ENCODE measurements around the gene COBL. TPM values are rescaled to one million over a fixed set of nuclear protein-coding genes. Genes with fewer than 3 reads are reported as not detected.

The COBL gene
- total and polyA plus RNA-seq, 2 of the 8 experiments (the other 6 are each of a cell fraction or from before 2014, with no cell fraction given): 13.8 to 40.4 TPM

DNA sequence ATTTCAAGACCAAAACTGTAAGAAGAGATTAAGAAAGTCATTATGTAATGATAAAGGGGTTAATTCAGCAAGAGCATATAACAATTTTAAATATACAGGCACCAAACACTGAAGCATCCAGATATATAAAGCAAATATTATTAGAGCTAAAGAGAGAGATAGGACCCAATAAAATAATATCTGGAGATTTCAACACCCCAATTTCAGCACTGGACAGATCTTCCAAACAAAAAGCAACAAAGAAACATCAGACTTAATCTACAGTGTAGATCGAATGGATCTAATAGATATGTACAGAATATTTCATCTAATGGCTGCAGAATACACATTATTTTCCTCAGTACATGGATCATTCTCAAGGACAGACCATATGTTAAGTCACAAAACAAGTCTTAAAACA is 151.3 kb downstream of the COBL start (continued):
- TF ChIP-seq SUZ12 (IDR thresholded peaks at IDR 0.05; ENCODE audit: low read length) (no peak), SP1 (IDR thresholded peaks at IDR 0.05; ENCODE audit: low read depth, low read length) (no peak), CREB1 (IDR thresholded peaks at IDR 0.05) (no peak), BACH1 (IDR thresholded peaks at IDR 0.05; ENCODE audit: low read length) (no peak), PHF8 (conservative IDR thresholded peaks at IDR 0.05; ENCODE audit: low read depth, low read length) (no peak), SIRT6 (IDR thresholded peaks at IDR 0.05; ENCODE audit: low read length) (no peak), GTF2F1 (IDR thresholded peaks at IDR 0.05; ENCODE audit: borderline replicate concordance, low read depth, low read length) (no peak), RBBP5 (IDR thresholded peaks at IDR 0.05; ENCODE audit: borderline replicate concordance, low read depth, low read length) (no peak), TEAD4 (IDR thresholded peaks at IDR 0.05; ENCODE audit: low read depth, low read length) (no peak), SIX5 (IDR thresholded peaks at IDR 0.05; ENCODE audit: low read depth, low read length) (no peak)
